Body of pancreas (tissue), 4 donors: Measurements from ENCODE around the gene AGMO.

Experiments used
- CTCF ChIP-seq, 7 experiments: fragments of 450-650 bp in 4 of 7; fragments of 200-600 bp in 3 of 7; sonication (generic) in 3 of 7; IDR thresholded peaks; one replicate each; pipeline ENCODE4 v1.5.1; 2016 to 2019; ENCODE audit warnings: antibody characterized with exemption in 7 of 7
- POLR2A ChIP-seq, 3 donors: fragments of 450-650 bp; IDR thresholded peaks; one replicate each; pipeline ENCODE4 v1.6.1; 2016; ENCODE audit warnings: antibody characterized with exemption in 3 of 3, mild to moderate bottlenecking in 2 of 3

- no peak for TF ChIP-seq POLR2A (IDR thresholded peaks at IDR 0.05)
- TF ChIP-seq CTCF (IDR thresholded peaks at IDR 0.05), result no peak
Observed at GRCh38 chr7:15352421-15353206, 209.2 kb downstream of the AGMO start.
